OCI-LY7 (cell line): ENCODE measurements around the gene SDCCAG8. TPM values are rescaled to one million over a fixed set of nuclear protein-coding genes. Genes with fewer than 3 reads are reported as not detected.

Experiments used
- BruUV-seq: library from RNA; stranded (reverse); fragments of 400-500 nt; replicated peaks from 2 replicates; lab custom pipeline; 2021; lab: Mats Ljungman, UMichigan
- CTCF ChIA-PET: fragments of 300-600 bp; sonication (Branson Sonifier 250); formaldehyde crosslinking; loops from one replicate; lab custom pipeline; 2022; ENCODE audit warnings: antibody characterized with exemption; ENCODE audit not compliant: unreplicated experiment; lab: Charles Lee
- POLR2A ChIA-PET: fragments of 300-600 bp; sonication (Branson Sonifier 250); formaldehyde crosslinking; loops from one replicate; lab custom pipeline; 2022; ENCODE audit warnings: antibody characterized with exemption; lab: Charles Lee
- DNase-seq: peaks from one replicate; pipeline ENCODE4 v3.0.0-alpha.2; 2015; ENCODE audit warnings: low spot score
- H2AFZ ChIP-seq: fragments of 200-600 bp; sonication (generic), shearing (Covaris generic); 2 replicates; pipeline ENCODE4 v1.6.1; 2014; ENCODE audit warnings: mild to moderate bottlenecking, antibody characterized with exemption, low read length, moderate library complexity
- H3K27ac ChIP-seq: fragments of 200-600 bp; sonication (generic); 2 replicates; pipeline ENCODE4 v1.5.1; 2014; ENCODE audit warnings: mixed run types, low read depth, mild to moderate bottlenecking, moderate library complexity, low read length, inconsistent platforms; ENCODE audit not compliant: poor library complexity, severe bottlenecking
- H3K36me3 ChIP-seq: fragments of 200-600 bp; sonication (generic); 2 replicates; pipeline ENCODE4 v1.6.1; 2014; ENCODE audit warnings: mild to moderate bottlenecking, antibody characterized with exemption, low read length, moderate library complexity, mixed read lengths; ENCODE audit not compliant: insufficient read depth
- H3K4me1 ChIP-seq: fragments of 200-600 bp; sonication (generic); 2 replicates; pipeline ENCODE4 v1.5.1; 2014; ENCODE audit warnings: mild to moderate bottlenecking, low read length; ENCODE audit not compliant: insufficient read depth, poor library complexity, severe bottlenecking
- H3K4me2 ChIP-seq: fragments of 200-600 bp; sonication (generic); 2 replicates; pipeline ENCODE4 v1.6.1; 2014; ENCODE audit warnings: mild to moderate bottlenecking, low read length
- H3K4me3 ChIP-seq: fragments of 200-600 bp; sonication (generic); 2 replicates; pipeline ENCODE4 v1.5.1; 2014; ENCODE audit warnings: mild to moderate bottlenecking, low read depth, low read length; ENCODE audit not compliant: poor library complexity, severe bottlenecking
- H3K79me2 ChIP-seq: fragments of 200-600 bp; sonication (generic); 2 replicates; pipeline ENCODE4 v1.6.1; 2016; ENCODE audit warnings: low read depth, mild to moderate bottlenecking, low read length, moderate library complexity, mixed read lengths; ENCODE audit not compliant: insufficient read depth
- H3K9me2 ChIP-seq: fragments of 200-600 bp; sonication (generic); 2 replicates; pipeline ENCODE4 v1.6.1; 2016; ENCODE audit warnings: mild to moderate bottlenecking, low read length, mixed read lengths; ENCODE audit not compliant: insufficient read depth
- H3K9me3 ChIP-seq: fragments of 200-600 bp; sonication (generic); 2 replicates; pipeline ENCODE4 v1.6.1; 2014; ENCODE audit warnings: mild to moderate bottlenecking, mixed run types, low read length, mixed read lengths
- H4K20me1 ChIP-seq: fragments of 200-600 bp; sonication (generic); 2 replicates; pipeline ENCODE4 v1.6.1; 2014; ENCODE audit warnings: mild to moderate bottlenecking, antibody characterized with exemption, low read length, moderate library complexity, mixed read lengths; ENCODE audit not compliant: insufficient read depth
- CTCF ChIP-seq: fragments of 200-600 bp; sonication (generic); conservative IDR thresholded peaks from 2 replicates; pipeline ENCODE4 v1.5.1; 2014; ENCODE audit warnings: mild to moderate bottlenecking, antibody characterized with exemption, low read length, moderate library complexity, mixed read lengths
- EZH2phosphoT487 ChIP-seq: fragments of 200-600 bp; sonication (generic); IDR thresholded peaks from 2 replicates; pipeline ENCODE4 v1.6.1; 2018; ENCODE audit warnings: low read depth, borderline replicate concordance, mild to moderate bottlenecking, mixed run types, antibody characterized with exemption, low read length, moderate library complexity, mixed read lengths
- intact Hi-C: fragments of 100-400 bp; cut with micrococcal nuclease; formaldehyde crosslinking; loops from one replicate; pipeline ENCODE4 v1.10.0; 2022; ENCODE audit not compliant: unreplicated experiment
- total RNA-seq, 2 experiments: library from RNA; depleted of rRNA in 1 of 2; stranded (reverse); fragments of >200 nt in 1 of 2; shearing (Covaris generic) in 1 of 2; gene quantifications; 2 replicates each; pipeline ENCODE4 v1.2.3, GENCODE V29; 2014 to 2022

Gene SDCCAG8
- total RNA-seq, 2 experiments from 2014 or later, result 18.1 to 28.7 TPM

- no TSS peak for BruUV-seq
- H2AFZ ChIP-seq, result no peak overlapping the region
- H3K27ac ChIP-seq, result no peak overlapping the region
- no peak for DNase-seq
- no peaks in the 10 kb centered on the region for H3K9me2 ChIP-seq
- CTCF ChIA-PET, result interaction anchor here (0.5 kb wide), 1 partner anchor 182 kb away, joined by 3 read pairs; no protein-coding TSS in a partner anchor
- no peaks in the 10 kb centered on the region for H3K9me3 ChIP-seq
- no peaks in the 10 kb centered on the region for H4K20me1 ChIP-seq
- no peaks in the 10 kb centered on the region for H3K79me2 ChIP-seq
- H3K4me2 ChIP-seq, result no peak overlapping the region
- POLR2A ChIA-PET, result interaction anchor here (0.6 to 0.7 kb wide), 3 partner anchors 20 to 665 kb away, joined by 3 to 7 read pairs (median 5); no protein-coding TSS in a partner anchor
- no peaks in the 10 kb centered on the region for H3K36me3 ChIP-seq
- H3K4me3 ChIP-seq, result no peak overlapping the region
- no peaks in the 10 kb centered on the region for H3K4me1 ChIP-seq
- no peak for TF ChIP-seq CTCF
- TF ChIP-seq EZH2phosphoT487, result no peak
- intact Hi-C loops, result no loop called here
Observed at GRCh38 chr1:243455760-243456651, 200.2 kb downstream of the SDCCAG8 start.

- BruUV-seq, result no TSS peak
- no peaks in the 10 kb centered on the region for H3K4me1 ChIP-seq
- CTCF ChIA-PET, result no interaction called here
- no peaks in the 10 kb centered on the region for H3K9me2 ChIP-seq
- no peak overlapping the region for H3K27ac ChIP-seq
- H3K4me3 ChIP-seq, result no peak overlapping the region
- H4K20me1 ChIP-seq, result no peaks in the 10 kb centered on the region
- no peak overlapping the region for H3K4me2 ChIP-seq
- no peaks in the 10 kb centered on the region for H3K79me2 ChIP-seq
- no peak for DNase-seq
- intact Hi-C loops, result no loop called here
- TF ChIP-seq EZH2phosphoT487 (no peak), CTCF (no peak)
- no peaks in the 10 kb centered on the region for H3K9me3 ChIP-seq
- POLR2A ChIA-PET, result no interaction called here
- H3K36me3 ChIP-seq, result no peaks in the 10 kb centered on the region
- no peak overlapping the region for H2AFZ ChIP-seq
Observed at GRCh38 chr1:243457363-243457982, 201.6 kb downstream of the SDCCAG8 start.
